Keratinocyte (primary cell): ENCODE measurements around the gene NCKAP5. TPM values are rescaled to one million over a fixed set of nuclear protein-coding genes. Genes with fewer than 3 reads are reported as not detected.

ENCODE experiments used
- DNase-seq: peaks from one replicate; pipeline ENCODE4 v3.0.0-alpha.2; 2011; ENCODE audit warnings: low read depth, missing footprints, low spot score
- FAIRE-seq: peaks from 2 replicates; lab custom pipeline; 2011; peaks lifted over from hg19 to GRCh38; lab: Jason Lieb, UNC
- H2AFZ ChIP-seq: 2 replicates; pipeline ENCODE4 v1.6.0; 2012; ENCODE audit warnings: low read length, control low read depth, inconsistent platforms; ENCODE audit not compliant: control insufficient read depth
- H3K27ac ChIP-seq: 2 replicates; pipeline ENCODE4 v1.5.1; 2011; ENCODE audit warnings: low read length; ENCODE audit not compliant: control insufficient read depth, insufficient read depth
- H3K27me3 ChIP-seq: 3 replicates; pipeline ENCODE4 v1.6.0; 2011; ENCODE audit warnings: low read length; ENCODE audit not compliant: control insufficient read depth, insufficient read depth; ENCODE audit errors: extremely low read depth
- H3K36me3 ChIP-seq, 2 experiments: 2 replicates in 1 of 2; 3 replicates in 1 of 2; pipeline ENCODE4 v1.5.1; 2011; ENCODE audit warnings: low read length in 2 of 2, mild to moderate bottlenecking in 1 of 2; ENCODE audit not compliant: control insufficient read depth in 2 of 2, insufficient read depth in 2 of 2; ENCODE audit errors: extremely low read depth in 1 of 2
- H3K4me1 ChIP-seq: 3 replicates; pipeline ENCODE4 v1.5.1; 2011; ENCODE audit warnings: low read length; ENCODE audit not compliant: control insufficient read depth, insufficient read depth; ENCODE audit errors: extremely low read depth
- H3K4me2 ChIP-seq: 3 replicates; pipeline ENCODE4 v1.6.0; 2011; ENCODE audit warnings: low read depth, low read length; ENCODE audit not compliant: control insufficient read depth, insufficient read depth; ENCODE audit errors: extremely low read depth
- H3K4me3 ChIP-seq, 3 experiments: fragments of 200-600 bp in 1 of 3; sonication (generic) in 1 of 3; 2 replicates in 2 of 3; 3 replicates in 1 of 3; pipeline ENCODE4 v1.5.1; 2011 to 2016; ENCODE audit warnings: low read length in 3 of 3, mild to moderate bottlenecking in 3 of 3, control low read depth in 2 of 3, inconsistent platforms in 1 of 3, low read depth in 1 of 3, mixed read lengths in 1 of 3, mixed run types in 1 of 3, moderate library complexity in 1 of 3; ENCODE audit not compliant: control insufficient read depth in 2 of 3, insufficient read depth in 2 of 3; ENCODE audit errors: extremely low read depth in 1 of 3
- H3K79me2 ChIP-seq: 2 replicates; pipeline ENCODE4 v1.6.0; 2012; ENCODE audit warnings: low read length; ENCODE audit not compliant: control insufficient read depth, insufficient read depth
- H3K9ac ChIP-seq: 3 replicates; pipeline ENCODE4 v1.6.0; 2011; ENCODE audit warnings: low read length; ENCODE audit not compliant: control insufficient read depth, insufficient read depth; ENCODE audit errors: extremely low read depth
- H3K9me1 ChIP-seq: 3 replicates; pipeline ENCODE4 v1.6.0; 2011; ENCODE audit warnings: low read length; ENCODE audit not compliant: control insufficient read depth, insufficient read depth; ENCODE audit errors: extremely low read depth
- H3K9me3 ChIP-seq: 2 replicates; pipeline ENCODE4 v1.5.1; 2012; ENCODE audit warnings: low read depth, low read length; ENCODE audit not compliant: control insufficient read depth
- H4K20me1 ChIP-seq: 3 replicates; pipeline ENCODE4 v1.6.0; 2011; ENCODE audit warnings: low read length; ENCODE audit not compliant: control insufficient read depth, insufficient read depth; ENCODE audit errors: extremely low read depth
- CTCF ChIP-seq, 3 experiments: IDR thresholded peaks in 1 of 3; conservative IDR thresholded peaks in 1 of 3; optimal IDR thresholded peaks in 1 of 3; 2 replicates in 2 of 3; 3 replicates in 1 of 3; pipeline versions ENCODE3 to v1.5.1; 2011; ENCODE audit warnings: low read length in 3 of 3, mild to moderate bottlenecking in 3 of 3, moderate library complexity in 2 of 3, control low read depth in 1 of 3, inconsistent platforms in 1 of 3; ENCODE audit not compliant: insufficient read depth in 2 of 3; ENCODE audit errors: extremely low read depth in 1 of 3
- EZH2 ChIP-seq: IDR thresholded peaks from one replicate; pipeline ENCODE4 v1.6.1; 2012; ENCODE audit warnings: inconsistent platforms, mild to moderate bottlenecking, low read length, moderate library complexity
- dilution Hi-C: fragments of 300-500 bp; cut with MboI; formaldehyde crosslinking; loops from one replicate; pipeline ENCODE4 v1.7.0; 2020; ENCODE audit warnings: low sequenced_read_pairs; ENCODE audit not compliant: extremely low pct_ligation_motif_present
- polyA plus RNA-seq, 5 experiments: library from polyadenylated mRNA; depleted of rRNA in 3 of 5; stranded (reverse) in 3 of 5; stranded (forward) in 1 of 5; unstranded in 1 of 5; fragments of >200 nt; gene quantifications; 1 replicate in 1 of 5; 2 replicates in 3 of 5; 3 replicates in 1 of 5; pipeline versions ENCODE4 v1.2.1 to v1.2.3, GENCODE V29; 2011 to 2012; ENCODE audit warnings: missing spikeins in 2 of 5, low read depth in 1 of 5, low replicate concordance in 1 of 5

Gene NCKAP5
- polyA plus RNA-seq, 1 donor (not counting 4 experiments of a cell fraction or from before 2014, with no cell fraction given): 3.6 TPM

- Histone ChIP-seq H3K27ac (no peak overlapping the region), H2AFZ (no peak overlapping the region), H3K9me1 (no peaks in the 10 kb centered on the region), H3K27me3 (no peaks in the 10 kb centered on the region), H3K4me1 (peaks cover 2% of the 10 kb centered on the region), H3K9me3 (no peaks in the 10 kb centered on the region), H3K9ac (no peak overlapping the region), H3K4me2 (no peak overlapping the region), H3K36me3 (no peaks in the 10 kb centered on the region), H3K79me2 (no peaks in the 10 kb centered on the region), H4K20me1 (no peaks in the 10 kb centered on the region), H3K4me3 (no peak overlapping the region)
- dilution Hi-C loops: no loop called here
- FAIRE-seq: no peak
- TF ChIP-seq CTCF (optimal IDR thresholded peaks at IDR 0.05 in 1 of 3, IDR thresholded peaks at IDR 0.05 in 1 of 3, conservative IDR thresholded peaks at IDR 0.05 in 1 of 3; ENCODE audit: extremely low read depth in 1 of 3, insufficient read depth in 2 of 3, low read length in 3 of 3) (no peak), EZH2 (no peak)
- no peak for DNase-seq
Observed at GRCh38 chr2:133231264-133231663, 337.0 kb downstream of the NCKAP5 start.

- H3K4me1 ChIP-seq: no peaks in the 10 kb centered on the region
- dilution Hi-C loops: no loop called here
- no peak for TF ChIP-seq CTCF (optimal IDR thresholded peaks at IDR 0.05 in 1 of 3, IDR thresholded peaks at IDR 0.05 in 1 of 3, conservative IDR thresholded peaks at IDR 0.05 in 1 of 3; ENCODE audit: extremely low read depth in 1 of 3, insufficient read depth in 2 of 3, low read length in 3 of 3)
- no peak for TF ChIP-seq EZH2
- FAIRE-seq (no peak), DNase-seq (no peak)
- H3K27me3 ChIP-seq: no peaks in the 10 kb centered on the region
- no peaks in the 10 kb centered on the region for H3K9me1 ChIP-seq
- no peaks in the 10 kb centered on the region for H4K20me1 ChIP-seq
- no peak overlapping the region for H3K27ac ChIP-seq
- H3K79me2 ChIP-seq: no peaks in the 10 kb centered on the region
- H3K9ac ChIP-seq: no peak overlapping the region
- H3K4me2 ChIP-seq: no peak overlapping the region
- no peak overlapping the region for H3K4me3 ChIP-seq
- H3K9me3 ChIP-seq: no peaks in the 10 kb centered on the region
- no peak overlapping the region for H2AFZ ChIP-seq
- H3K36me3 ChIP-seq: no peaks in the 10 kb centered on the region
Observed at GRCh38 chr2:133229974-133230373, 338.3 kb downstream of the NCKAP5 start.
